OCI-LY7 (cell line): ENCODE results near the gene ANKRD35. TPM values are rescaled to one million over a fixed set of nuclear protein-coding genes. Genes with fewer than 3 reads are reported as not detected.

Source experiments
- BruUV-seq: library from RNA; stranded (reverse); fragments of 400-500 nt; replicated peaks from 2 replicates; lab custom pipeline; 2021; lab: Mats Ljungman, UMichigan
- CTCF ChIA-PET: fragments of 300-600 bp; sonication (Branson Sonifier 250); formaldehyde crosslinking; loops from one replicate; lab custom pipeline; 2022; ENCODE audit warnings: antibody characterized with exemption; ENCODE audit not compliant: unreplicated experiment; lab: Charles Lee
- POLR2A ChIA-PET: fragments of 300-600 bp; sonication (Branson Sonifier 250); formaldehyde crosslinking; loops from one replicate; lab custom pipeline; 2022; ENCODE audit warnings: antibody characterized with exemption; lab: Charles Lee
- DNase-seq: peaks from one replicate; pipeline ENCODE4 v3.0.0-alpha.2; 2015; ENCODE audit warnings: low spot score
- H2AFZ ChIP-seq: fragments of 200-600 bp; sonication (generic), shearing (Covaris generic); 2 replicates; pipeline ENCODE4 v1.6.1; 2014; ENCODE audit warnings: mild to moderate bottlenecking, antibody characterized with exemption, low read length, moderate library complexity
- H3K27ac ChIP-seq: fragments of 200-600 bp; sonication (generic); 2 replicates; pipeline ENCODE4 v1.5.1; 2014; ENCODE audit warnings: mixed run types, low read depth, mild to moderate bottlenecking, moderate library complexity, low read length, inconsistent platforms; ENCODE audit not compliant: poor library complexity, severe bottlenecking
- H3K36me3 ChIP-seq: fragments of 200-600 bp; sonication (generic); 2 replicates; pipeline ENCODE4 v1.6.1; 2014; ENCODE audit warnings: mild to moderate bottlenecking, antibody characterized with exemption, low read length, moderate library complexity, mixed read lengths; ENCODE audit not compliant: insufficient read depth
- H3K4me1 ChIP-seq: fragments of 200-600 bp; sonication (generic); 2 replicates; pipeline ENCODE4 v1.5.1; 2014; ENCODE audit warnings: mild to moderate bottlenecking, low read length; ENCODE audit not compliant: insufficient read depth, poor library complexity, severe bottlenecking
- H3K4me2 ChIP-seq: fragments of 200-600 bp; sonication (generic); 2 replicates; pipeline ENCODE4 v1.6.1; 2014; ENCODE audit warnings: mild to moderate bottlenecking, low read length
- H3K4me3 ChIP-seq: fragments of 200-600 bp; sonication (generic); 2 replicates; pipeline ENCODE4 v1.5.1; 2014; ENCODE audit warnings: mild to moderate bottlenecking, low read depth, low read length; ENCODE audit not compliant: poor library complexity, severe bottlenecking
- H3K79me2 ChIP-seq: fragments of 200-600 bp; sonication (generic); 2 replicates; pipeline ENCODE4 v1.6.1; 2016; ENCODE audit warnings: low read depth, mild to moderate bottlenecking, low read length, moderate library complexity, mixed read lengths; ENCODE audit not compliant: insufficient read depth
- H3K9me2 ChIP-seq: fragments of 200-600 bp; sonication (generic); 2 replicates; pipeline ENCODE4 v1.6.1; 2016; ENCODE audit warnings: mild to moderate bottlenecking, low read length, mixed read lengths; ENCODE audit not compliant: insufficient read depth
- H3K9me3 ChIP-seq: fragments of 200-600 bp; sonication (generic); 2 replicates; pipeline ENCODE4 v1.6.1; 2014; ENCODE audit warnings: mild to moderate bottlenecking, mixed run types, low read length, mixed read lengths
- H4K20me1 ChIP-seq: fragments of 200-600 bp; sonication (generic); 2 replicates; pipeline ENCODE4 v1.6.1; 2014; ENCODE audit warnings: mild to moderate bottlenecking, antibody characterized with exemption, low read length, moderate library complexity, mixed read lengths; ENCODE audit not compliant: insufficient read depth
- CTCF ChIP-seq: fragments of 200-600 bp; sonication (generic); conservative IDR thresholded peaks from 2 replicates; pipeline ENCODE4 v1.5.1; 2014; ENCODE audit warnings: mild to moderate bottlenecking, antibody characterized with exemption, low read length, moderate library complexity, mixed read lengths
- EZH2phosphoT487 ChIP-seq: fragments of 200-600 bp; sonication (generic); IDR thresholded peaks from 2 replicates; pipeline ENCODE4 v1.6.1; 2018; ENCODE audit warnings: low read depth, borderline replicate concordance, mild to moderate bottlenecking, mixed run types, antibody characterized with exemption, low read length, moderate library complexity, mixed read lengths
- intact Hi-C: fragments of 100-400 bp; cut with micrococcal nuclease; formaldehyde crosslinking; loops from one replicate; pipeline ENCODE4 v1.10.0; 2022; ENCODE audit not compliant: unreplicated experiment
- total RNA-seq, 2 experiments: library from RNA; depleted of rRNA in 1 of 2; stranded (reverse); fragments of >200 nt in 1 of 2; shearing (Covaris generic) in 1 of 2; gene quantifications; 2 replicates each; pipeline ENCODE4 v1.2.3, GENCODE V29; 2014 to 2022

ANKRD35 gene
- total RNA-seq, 2 experiments from 2014 or later: not detected

- POLR2A ChIA-PET: interaction anchor here (0.6 kb wide), 1 partner anchor 90 kb away, joined by 3 read pairs; no protein-coding TSS in a partner anchor
- H3K79me2 ChIP-seq: no peaks in the 10 kb centered on the region
- intact Hi-C loops: loop anchor here (1.0 kb wide), 1 partner anchor 121 kb away; no protein-coding TSS in a partner anchor
- no peaks in the 10 kb centered on the region for H3K36me3 ChIP-seq
- H3K9me2 ChIP-seq: no peaks in the 10 kb centered on the region
- no peak for DNase-seq
- CTCF ChIA-PET: no interaction called here
- no peaks in the 10 kb centered on the region for H3K4me1 ChIP-seq
- TF ChIP-seq EZH2phosphoT487 (no peak), CTCF (no peak)
- H4K20me1 ChIP-seq: no peaks in the 10 kb centered on the region
- H3K4me2 ChIP-seq: no peak overlapping the region
- no peak overlapping the region for H3K27ac ChIP-seq
- no TSS peak for BruUV-seq
- no peak overlapping the region for H2AFZ ChIP-seq
- no peaks in the 10 kb centered on the region for H3K9me3 ChIP-seq
- no peak overlapping the region for H3K4me3 ChIP-seq
Observed at GRCh38 chr1:145892486-145893087, 6.9 kb upstream of the ANKRD35 start.

- Histone ChIP-seq H2AFZ (no peak overlapping the region), H3K27ac (no peak overlapping the region), H3K4me1 (no peaks in the 10 kb centered on the region), H4K20me1 (no peaks in the 10 kb centered on the region), H3K4me3 (no peak overlapping the region), H3K9me2 (no peaks in the 10 kb centered on the region), H3K4me2 (no peak overlapping the region), H3K36me3 (no peaks in the 10 kb centered on the region), H3K9me3 (no peaks in the 10 kb centered on the region), H3K79me2 (no peaks in the 10 kb centered on the region)
- POLR2A ChIA-PET: interaction anchor here (0.5 to 0.6 kb wide), 2 partner anchors 91 to 136 kb away, joined by 3 to 5 read pairs; no protein-coding TSS in a partner anchor
- DNase-seq: peak; percentile 66
- intact Hi-C loops: loop anchor here (1.0 kb wide), 1 partner anchor 121 kb away; no protein-coding TSS in a partner anchor
- BruUV-seq: no TSS peak
- TF ChIP-seq CTCF (peak; percentile 91), EZH2phosphoT487 (no peak)
- CTCF ChIA-PET: interaction anchor here (0.7 to 1.1 kb wide), 3 partner anchors 11 to 25 kb away, joined by 3 to 4 read pairs (median 3); no protein-coding TSS in a partner anchor
Observed at GRCh38 chr1:145891587-145892485, 6.2 kb upstream of the ANKRD35 start.
